ENCODE results near the gene BGN.

BGN gene

GRCh38 chrX:153494541-153495361, at the start of gene BGN:
Gene BGN, plus strand, starts transcription at chrX:153494980. Its CDS starts 9,652 bp downstream, at chrX:153504632.
- CTCF ChIA-PET = interaction anchor here (1.1 kb wide), 1 partner anchor 24 kb away, joined by 3 read pairs; the partner anchor contains the start of gene HAUS7
- DNase-seq (ENCODE audit: extremely low spot score) = no peak
- POLR2A ChIA-PET = no interaction called here
- no peak for TF ChIP-seq CTCF (IDR thresholded peaks at IDR 0.05; ENCODE audit: control extremely low read depth, extremely low read depth, low read depth, missing control alignments)

GRCh38 chrX:153445106-153445855, 49.5 kb upstream of the BGN start:
- ChIA-PET CTCF (no interaction called here), POLR2A (no interaction called here)
- DNase-seq (ENCODE audit: extremely low spot score) = no peak
- no peak for TF ChIP-seq CTCF (IDR thresholded peaks at IDR 0.05; ENCODE audit: control extremely low read depth, extremely low read depth, low read depth, missing control alignments)

GRCh38 chrX:153445856-153446635, 48.7 kb upstream of the BGN start, which contains the start of gene TREX2:
Gene TREX2, minus strand, starts transcription at chrX:153446056. Its CDS starts 626 bp downstream, at chrX:153445430.
- POLR2A ChIA-PET = no interaction called here
- DNase-seq (ENCODE audit: extremely low spot score) = no peak

GRCh38 chrX:153446636-153446936, 48.2 kb upstream of the BGN start:
- CTCF ChIA-PET = no interaction called here
- TF ChIP-seq CTCF (IDR thresholded peaks at IDR 0.05; ENCODE audit: control extremely low read depth, extremely low read depth, low read depth, missing control alignments) = no peak
- POLR2A ChIA-PET = no interaction called here
- no peak for DNase-seq (ENCODE audit: extremely low spot score)

More at GRCh38 chrX:153445856-153446635, 48.7 kb upstream of the BGN start, which contains the start of gene TREX2:
- TF ChIP-seq CTCF (IDR thresholded peaks at IDR 0.05; ENCODE audit: control extremely low read depth, extremely low read depth, low read depth, missing control alignments) = no peak
- CTCF ChIA-PET = no interaction called here

- DNase-seq (ENCODE audit: extremely low spot score) = no peak
- no peak for TF ChIP-seq CTCF (IDR thresholded peaks at IDR 0.05; ENCODE audit: control extremely low read depth, extremely low read depth, low read depth, missing control alignments)
- ChIA-PET CTCF (no interaction called here), POLR2A (interaction anchor here (0.6 kb wide), 1 partner anchor 338 kb away, joined by 5 read pairs; no protein-coding TSS in a partner anchor)
Measured at GRCh38 chrX:153446950-153447580, 47.7 kb upstream of the BGN start.

- CTCF ChIA-PET = no interaction called here
- POLR2A ChIA-PET = interaction anchor here (0.6 kb wide), 1 partner anchor 337 kb away, joined by 5 read pairs; no protein-coding TSS in a partner anchor
- DNase-seq (ENCODE audit: extremely low spot score) = no peak
- TF ChIP-seq CTCF (IDR thresholded peaks at IDR 0.05; ENCODE audit: control extremely low read depth, extremely low read depth, low read depth, missing control alignments) = no peak
Measured at GRCh38 chrX:153447581-153447960, 47.2 kb upstream of the BGN start.

Data from GM10248 (cell line).